Muscle layer of colon (tissue), 2 donors: ENCODE results near the gene LRATD1.
A peak's percentile ranks its signal among the peaks of the same experiment; 100 is the strongest.

Experiments used
- H3K27ac ChIP-seq: one replicate; pipeline ENCODE4 v1.7.0; 2013; ENCODE audit warnings: low read depth, mild to moderate bottlenecking, low read length, moderate library complexity
- H3K27me3 ChIP-seq, 2 donors: one replicate each; pipeline ENCODE4 v1.7.0; 2013; ENCODE audit warnings: low read length in 2 of 2, mild to moderate bottlenecking in 2 of 2; ENCODE audit not compliant: insufficient read depth in 2 of 2, control insufficient read depth in 1 of 2
- H3K36me3 ChIP-seq: one replicate; pipeline ENCODE4 v1.7.0; 2013; ENCODE audit warnings: mild to moderate bottlenecking, low read length; ENCODE audit not compliant: insufficient read depth
- H3K4me1 ChIP-seq: one replicate; pipeline ENCODE4 v1.7.0; 2013; ENCODE audit warnings: mild to moderate bottlenecking, low read length; ENCODE audit not compliant: insufficient read depth
- H3K4me3 ChIP-seq, 2 donors: one replicate each; pipeline ENCODE4 v1.7.0; 2013; ENCODE audit warnings: low read length in 2 of 2, low read depth in 1 of 2, mild to moderate bottlenecking in 1 of 2, moderate library complexity in 1 of 2
- H3K9ac ChIP-seq: one replicate; pipeline ENCODE4 v1.7.0; 2013; ENCODE audit warnings: low read length
- H3K9me3 ChIP-seq: one replicate; pipeline ENCODE4 v1.7.0; 2013; ENCODE audit warnings: mild to moderate bottlenecking, low read length
- donor health status: abdominal sarcoma.
- donor health status: Adenocarcinoma of cecum.

Gene LRATD1, protein sequence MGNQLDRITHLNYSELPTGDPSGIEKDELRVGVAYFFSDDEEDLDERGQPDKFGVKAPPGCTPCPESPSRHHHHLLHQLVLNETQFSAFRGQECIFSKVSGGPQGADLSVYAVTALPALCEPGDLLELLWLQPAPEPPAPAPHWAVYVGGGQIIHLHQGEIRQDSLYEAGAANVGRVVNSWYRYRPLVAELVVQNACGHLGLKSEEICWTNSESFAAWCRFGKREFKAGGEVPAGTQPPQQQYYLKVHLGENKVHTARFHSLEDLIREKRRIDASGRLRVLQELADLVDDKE

GRCh38 chr2:14632133-14632936 lies at the start of gene LRATD1:
Gene LRATD1, plus strand, starts transcription at chr2:14632717. Its CDS starts 1,263 bp downstream, at chr2:14633980.
- Histone ChIP-seq H3K9ac (no peak within 1 kb of the TSS), H3K27ac (no peak within 1 kb of the TSS), H3K36me3 (no peaks in the 10 kb centered on the region), H3K27me3 (peaks cover 0 to 14% of the 10 kb centered on the region in 2 donors), H3K9me3 (no peaks in the 10 kb centered on the region), H3K4me3 (peak within 1 kb of the TSS; percentile 47 to 86), H3K4me1 (peaks cover 20% of the 10 kb centered on the region)

DNA sequence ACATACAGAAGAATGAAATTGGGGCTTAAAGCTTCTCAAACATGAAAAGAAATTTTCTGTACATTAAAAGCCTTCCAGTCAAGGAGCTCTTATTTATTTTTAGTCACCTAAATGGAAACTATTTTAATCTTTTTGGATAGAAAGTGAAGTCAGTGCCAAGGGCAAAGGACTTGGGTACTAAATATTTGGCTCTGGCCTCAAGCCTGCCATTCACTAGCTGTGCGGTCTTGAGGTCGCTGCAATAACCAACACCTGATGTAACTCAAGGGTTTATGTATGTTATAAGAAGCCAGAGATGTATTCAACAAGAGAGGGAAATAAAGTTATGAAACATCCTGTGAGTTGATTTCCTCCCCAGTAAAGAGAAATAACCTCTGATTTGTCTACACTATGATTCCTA lies 49.5 kb upstream of the LRATD1 start:
- Histone ChIP-seq H3K36me3 (no peaks in the 10 kb centered on the region), H3K4me1 (no peaks in the 10 kb centered on the region), H3K9ac (no peak overlapping the region), H3K27me3 (no peaks in the 10 kb centered on the region), H3K4me3 (no peak overlapping the region), H3K9me3 (no peaks in the 10 kb centered on the region), H3K27ac (no peak overlapping the region)

DNA sequence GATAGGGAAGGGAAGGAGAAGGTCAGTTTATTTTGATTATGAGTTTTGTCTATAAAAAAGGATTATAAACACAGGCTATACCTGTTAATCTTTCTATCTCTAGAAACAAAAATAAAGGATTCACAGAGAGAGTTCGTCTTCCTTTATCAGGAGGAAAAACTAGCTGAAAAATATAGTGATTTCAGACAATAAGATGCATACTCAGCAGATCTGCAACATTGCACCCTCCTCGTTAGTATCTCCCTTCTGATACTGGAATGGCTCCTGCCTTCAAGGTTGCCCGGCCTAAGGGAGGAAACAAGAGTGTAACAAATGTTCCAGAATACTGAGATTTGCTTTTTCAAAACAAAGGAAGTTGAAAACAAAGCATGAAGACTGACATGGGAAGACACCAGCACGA lies 48.7 kb upstream of the LRATD1 start:
- Histone ChIP-seq H3K4me1 (no peaks in the 10 kb centered on the region), H3K36me3 (no peaks in the 10 kb centered on the region), H3K4me3 (no peak overlapping the region), H3K27ac (no peak overlapping the region), H3K27me3 (no peaks in the 10 kb centered on the region), H3K9me3 (no peaks in the 10 kb centered on the region), H3K9ac (no peak overlapping the region)

- Histone ChIP-seq H3K27ac (no peak overlapping the region), H3K36me3 (no peaks in the 10 kb centered on the region), H3K4me1 (no peaks in the 10 kb centered on the region), H3K27me3 (no peaks in the 10 kb centered on the region), H3K9ac (no peak overlapping the region), H3K4me3 (no peak overlapping the region), H3K9me3 (no peaks in the 10 kb centered on the region)
Measured at GRCh38 chr2:14587119-14587518, 45.4 kb upstream of the LRATD1 start.

GRCh38 chr2:14601156-14601770 lies 31.3 kb upstream of the LRATD1 start:
- H3K4me3 ChIP-seq = no peak overlapping the region
- no peaks in the 10 kb centered on the region for H3K9me3 ChIP-seq
- no peaks in the 10 kb centered on the region for H3K36me3 ChIP-seq
- H3K27me3 ChIP-seq = no peaks in the 10 kb centered on the region
- H3K4me1 ChIP-seq = no peaks in the 10 kb centered on the region
- H3K27ac ChIP-seq = no peak overlapping the region
- H3K9ac ChIP-seq = no peak overlapping the region

GRCh38 chr2:14602309-14602708 lies 30.2 kb upstream of the LRATD1 start:
- Histone ChIP-seq H3K36me3 (no peaks in the 10 kb centered on the region), H3K4me3 (no peak overlapping the region), H3K9me3 (no peaks in the 10 kb centered on the region), H3K9ac (no peak overlapping the region), H3K27ac (no peak overlapping the region), H3K27me3 (no peaks in the 10 kb centered on the region), H3K4me1 (no peaks in the 10 kb centered on the region)

GRCh38 chr2:14603676-14604075 lies 28.8 kb upstream of the LRATD1 start:
- no peaks in the 10 kb centered on the region for H3K27me3 ChIP-seq
- no peak overlapping the region for H3K27ac ChIP-seq
- no peak overlapping the region for H3K4me3 ChIP-seq
- H3K36me3 ChIP-seq = no peaks in the 10 kb centered on the region
- H3K4me1 ChIP-seq = no peaks in the 10 kb centered on the region
- no peak overlapping the region for H3K9ac ChIP-seq
- no peaks in the 10 kb centered on the region for H3K9me3 ChIP-seq

GRCh38 chr2:14608245-14608644 lies 24.3 kb upstream of the LRATD1 start:
- no peak overlapping the region for H3K9ac ChIP-seq
- no peaks in the 10 kb centered on the region for H3K27me3 ChIP-seq
- H3K4me3 ChIP-seq = no peak overlapping the region
- no peaks in the 10 kb centered on the region for H3K36me3 ChIP-seq
- H3K9me3 ChIP-seq = no peaks in the 10 kb centered on the region
- H3K4me1 ChIP-seq = no peaks in the 10 kb centered on the region
- no peak overlapping the region for H3K27ac ChIP-seq

DNA sequence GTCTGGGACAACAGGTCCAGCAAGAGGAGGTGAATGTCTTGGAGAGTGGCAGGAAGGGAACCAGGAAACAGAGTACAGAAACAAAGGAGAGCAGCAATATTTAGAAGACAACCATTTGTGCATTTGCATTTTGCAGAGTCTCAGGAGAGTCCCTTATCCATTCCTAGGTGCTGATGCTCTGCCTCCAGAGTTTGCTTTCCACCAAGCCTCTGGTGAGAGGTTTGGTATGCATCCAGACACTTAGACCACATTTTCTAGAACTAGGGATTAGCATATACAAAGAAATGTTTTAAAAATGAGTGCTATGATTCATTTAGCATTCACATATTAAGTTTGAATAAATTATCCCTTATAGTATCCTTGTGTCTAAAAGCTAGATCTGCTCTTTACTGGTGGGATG lies 18.5 kb upstream of the LRATD1 start:
- no peak overlapping the region for H3K4me3 ChIP-seq
- no peaks in the 10 kb centered on the region for H3K9me3 ChIP-seq
- no peaks in the 10 kb centered on the region for H3K36me3 ChIP-seq
- H3K27ac ChIP-seq = no peak overlapping the region
- H3K9ac ChIP-seq = no peak overlapping the region
- no peaks in the 10 kb centered on the region for H3K4me1 ChIP-seq
- no peaks in the 10 kb centered on the region for H3K27me3 ChIP-seq

- Histone ChIP-seq H3K36me3 (no peaks in the 10 kb centered on the region), H3K9me3 (no peaks in the 10 kb centered on the region)
Measured at GRCh38 chr2:14615121-14615520, 17.4 kb upstream of the LRATD1 start.

GRCh38 chr2:14615760-14616159 lies 16.8 kb upstream of the LRATD1 start:
- Histone ChIP-seq H3K9me3 (no peaks in the 10 kb centered on the region), H3K4me3 (no peak overlapping the region), H3K4me1 (no peaks in the 10 kb centered on the region), H3K36me3 (no peaks in the 10 kb centered on the region), H3K27ac (no peak overlapping the region), H3K9ac (no peak overlapping the region), H3K27me3 (no peaks in the 10 kb centered on the region)

More at GRCh38 chr2:14615121-14615520, 17.4 kb upstream of the LRATD1 start:
- H3K27ac ChIP-seq = no peak overlapping the region
- no peak overlapping the region for H3K4me3 ChIP-seq
- H3K27me3 ChIP-seq = no peaks in the 10 kb centered on the region
- H3K9ac ChIP-seq = no peak overlapping the region
- H3K4me1 ChIP-seq = no peaks in the 10 kb centered on the region
